HG02973 (cell line): ENCODE results near the gene KRT36.

ENCODE experiments used
- ATAC-seq: cut with Tn5 transposase; IDR thresholded peaks from one replicate; pipeline ENCODE4 v1.9.1; 2021; ENCODE audit warnings: moderate library complexity; ENCODE audit not compliant: unreplicated experiment

KRT36 gene

DNA sequence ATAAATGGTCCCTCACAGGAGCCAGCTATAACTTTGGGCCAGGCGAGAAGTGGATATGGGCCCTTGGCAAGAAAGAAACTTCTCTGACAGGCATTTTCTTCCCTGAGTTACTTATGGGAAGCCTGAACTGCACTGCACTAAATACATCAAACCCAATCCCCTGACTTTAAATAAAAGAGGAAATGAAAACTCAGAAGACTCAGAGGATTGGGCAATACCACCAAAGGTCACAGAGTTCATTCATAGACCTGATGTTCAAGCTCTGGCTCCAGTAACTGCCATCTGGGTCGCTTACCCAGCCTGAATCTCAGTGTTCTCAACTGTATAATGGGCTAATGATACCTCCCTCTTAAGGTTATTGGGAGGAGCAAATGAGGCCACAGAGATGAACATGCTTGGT is 9.6 kb downstream of the KRT36 start:
- no peak for ATAC-seq

DNA sequence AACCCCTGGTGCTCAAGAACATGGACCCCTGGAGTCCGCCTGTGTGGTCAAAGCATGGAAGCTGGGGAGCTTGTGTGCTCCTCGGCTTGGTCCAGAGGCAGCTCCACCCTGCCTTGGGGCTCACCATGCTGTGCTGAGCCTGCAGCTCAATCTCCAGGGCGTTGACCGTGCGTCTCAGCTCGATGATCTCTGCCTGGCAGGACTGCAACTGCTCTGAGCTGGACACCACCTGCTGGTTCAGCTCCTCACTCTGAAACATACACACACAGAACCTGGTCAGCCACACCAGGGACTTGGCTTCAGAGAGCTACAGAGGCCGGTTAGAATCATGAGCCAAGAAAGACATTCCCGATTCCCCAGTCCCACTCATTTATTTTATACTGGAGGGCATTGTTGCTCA is 11.5 kb downstream of the KRT36 start:
- no peak for ATAC-seq

GRCh38 chr17:41476866-41477815 is 12.6 kb downstream of the KRT36 start:
- ATAC-seq, result no peak

GRCh38 chr17:41475421-41475820 is 14.3 kb downstream of the KRT36 start:
- no peak for ATAC-seq

DNA sequence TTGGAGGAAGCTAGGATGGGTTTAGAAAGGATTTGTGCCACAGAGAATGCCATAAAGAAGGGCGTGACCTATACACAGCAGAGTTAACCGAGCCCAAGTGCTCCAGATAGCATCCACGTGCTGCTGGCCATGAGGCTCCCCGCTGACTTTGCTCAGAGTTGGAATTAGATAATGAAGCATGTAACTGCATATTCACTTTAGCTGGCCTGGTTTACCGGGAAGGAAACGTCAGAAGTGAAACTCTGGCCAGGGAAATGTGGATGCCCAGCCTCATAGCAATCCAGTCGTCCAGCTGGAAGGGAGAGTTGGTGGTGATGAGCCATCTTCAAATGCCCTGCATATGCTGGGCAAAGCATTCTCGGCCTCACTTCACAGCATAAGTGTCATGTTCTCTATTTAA is 14.8 kb downstream of the KRT36 start:
- no peak for ATAC-seq

- ATAC-seq, result no peak
These were observed 21.4 kb downstream of the KRT36 start for GRCh38 chr17:41468346-41468745.

DNA sequence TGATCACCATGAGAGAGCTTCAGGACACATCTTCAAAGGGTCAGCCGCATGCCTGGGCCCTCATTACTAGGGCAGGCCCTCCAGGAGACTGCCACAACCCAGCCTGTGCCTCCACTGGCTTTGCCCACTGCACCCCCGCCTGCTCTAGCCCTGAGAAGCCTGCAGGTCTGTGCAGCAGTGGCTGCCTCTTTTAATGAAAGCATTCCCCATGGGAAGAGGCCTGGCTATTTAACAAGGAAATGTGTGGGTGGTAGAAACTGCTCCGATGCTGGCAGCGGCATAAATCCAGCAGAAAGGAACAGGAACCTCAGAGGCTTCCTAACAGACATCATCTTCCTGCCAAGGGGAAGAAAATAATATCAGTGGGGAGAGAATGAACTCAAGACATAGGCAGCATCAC is 22.1 kb downstream of the KRT36 start:
- ATAC-seq, result no peak

DNA sequence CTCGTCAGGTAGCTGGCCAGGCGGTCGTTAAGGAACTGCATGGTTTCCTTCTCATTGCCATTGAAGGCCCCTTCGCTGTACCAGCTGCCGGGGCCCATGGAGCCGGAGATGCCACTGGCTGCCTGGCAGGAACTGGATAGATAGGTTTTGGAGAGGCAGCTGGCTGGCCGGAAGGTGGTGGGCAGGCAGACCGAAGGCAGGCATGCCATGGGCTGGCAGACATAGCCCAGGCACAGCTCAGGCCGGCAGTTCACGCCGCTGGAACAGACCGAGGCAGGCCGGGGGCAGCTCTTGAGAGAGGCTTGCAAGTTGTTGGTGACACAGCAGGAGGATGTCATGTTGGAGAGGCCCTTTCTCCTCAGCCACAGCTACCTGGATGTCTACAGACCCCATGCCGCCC is 22.7 kb downstream of the KRT36 start, which contains the start of gene KRT32:
TSS of gene KRT32 (minus strand) at position 399 of the 400 bp plus-strand sequence. CDS start at position 338, 61 bp downstream.
- no peak for ATAC-seq

- no peak for ATAC-seq
These were observed 25.0 kb downstream of the KRT36 start for GRCh38 chr17:41464682-41465081.

GRCh38 chr17:41464173-41464572 is 25.5 kb downstream of the KRT36 start:
- no peak for ATAC-seq

DNA sequence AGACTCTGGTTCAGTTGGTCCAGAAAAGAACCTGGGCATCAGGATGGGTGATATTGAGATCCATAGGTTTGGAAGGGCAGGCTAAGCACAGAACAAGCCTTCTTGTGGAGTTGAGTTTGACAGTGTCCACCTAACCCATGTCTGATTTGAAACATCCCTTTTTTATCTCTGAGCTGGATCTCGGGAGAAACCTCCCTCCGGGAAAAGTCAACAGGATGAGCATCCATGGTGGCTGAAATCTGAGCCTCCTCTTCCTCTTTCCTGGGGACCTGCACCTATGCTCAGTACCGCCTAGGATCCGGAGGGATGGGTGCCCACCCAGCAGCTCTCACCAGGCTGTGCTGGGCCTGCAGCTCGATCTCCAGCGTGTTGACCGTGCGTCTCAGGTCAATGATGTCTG is 26.0 kb downstream of the KRT36 start:
- no peak for ATAC-seq

- ATAC-seq, result no peak
These were observed 27.0 kb downstream of the KRT36 start for GRCh38 chr17:41462705-41463104.

DNA sequence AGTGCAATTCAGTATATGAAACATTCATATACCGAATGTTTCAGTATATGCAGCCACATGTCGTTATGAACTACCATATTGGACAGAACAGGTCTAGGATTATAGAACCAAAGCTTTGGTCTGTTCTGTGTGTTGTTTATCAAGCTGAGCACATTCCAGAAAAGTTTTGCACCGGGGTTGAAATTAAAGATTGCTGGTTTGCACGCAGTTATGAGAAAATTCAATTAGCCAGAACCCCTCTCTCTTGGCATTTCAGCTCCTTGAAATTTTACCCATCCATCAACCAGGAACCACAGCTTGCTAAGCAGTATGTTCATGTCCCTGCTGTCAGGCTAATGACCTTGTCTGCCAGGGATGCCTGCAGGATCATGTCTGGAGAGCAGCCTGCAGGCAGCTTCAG is 32.0 kb downstream of the KRT36 start:
- ATAC-seq, result no peak

DNA sequence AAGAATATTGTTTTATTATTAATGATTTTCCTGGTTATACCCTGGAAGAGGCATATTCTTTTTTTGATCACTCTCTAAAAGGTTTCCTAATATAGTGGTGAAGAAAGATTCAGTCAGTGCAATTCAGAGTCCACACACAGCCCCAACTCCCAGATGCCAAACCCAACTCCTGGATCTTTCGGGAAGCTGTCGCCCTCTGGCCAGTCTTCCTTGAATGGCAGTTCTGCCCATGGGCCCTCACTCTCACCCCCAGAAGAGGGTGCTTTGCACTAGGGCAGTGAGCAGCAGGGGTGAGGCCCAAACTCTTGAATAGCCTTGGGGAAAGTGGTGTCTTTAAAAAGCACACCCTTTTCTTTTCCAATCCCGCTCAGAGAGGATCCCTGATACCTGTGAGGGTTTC is 33.5 kb downstream of the KRT36 start:
- ATAC-seq, result no peak

GRCh38 chr17:41455236-41455635 is 34.5 kb downstream of the KRT36 start:
- ATAC-seq, result no peak

DNA sequence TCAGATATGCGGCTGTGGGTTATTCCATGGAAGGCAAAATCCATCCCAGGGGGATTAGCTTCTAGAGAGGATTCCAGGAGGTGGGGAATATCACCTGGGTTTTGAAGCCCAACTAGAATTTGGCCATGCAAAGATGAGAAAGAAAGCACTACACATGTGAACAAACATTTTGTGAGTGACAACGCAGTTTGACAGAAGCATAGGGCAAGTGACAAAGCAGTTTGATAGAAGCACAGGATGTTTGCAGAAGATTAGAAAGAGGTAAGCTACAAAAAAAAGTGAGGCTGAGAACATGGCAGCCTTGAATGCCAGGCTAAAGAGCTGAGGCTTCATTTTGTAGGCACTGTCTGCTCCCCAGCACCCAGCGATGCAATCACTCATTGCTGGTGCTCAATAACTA is 36.6 kb downstream of the KRT36 start:
- no peak for ATAC-seq

DNA sequence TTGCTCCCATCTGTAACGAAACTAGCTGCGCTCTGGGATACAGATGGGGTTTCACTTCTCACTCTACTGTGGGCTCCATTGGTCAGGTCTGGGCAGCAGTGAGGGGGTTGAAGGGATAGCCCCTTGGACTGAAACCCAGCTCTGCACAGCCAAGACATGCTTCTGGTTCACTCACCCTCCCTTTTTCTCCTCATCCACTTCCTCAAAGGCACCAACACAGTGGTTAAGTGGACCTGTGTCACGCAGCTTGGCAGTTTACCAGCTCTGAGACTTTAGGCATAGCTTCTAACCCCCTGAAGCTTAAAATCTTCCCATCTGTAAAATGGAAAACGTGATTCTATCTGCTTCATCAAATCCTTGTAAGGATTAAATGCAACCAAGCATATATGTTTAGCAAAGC is 37.4 kb downstream of the KRT36 start:
- ATAC-seq, result no peak

DNA sequence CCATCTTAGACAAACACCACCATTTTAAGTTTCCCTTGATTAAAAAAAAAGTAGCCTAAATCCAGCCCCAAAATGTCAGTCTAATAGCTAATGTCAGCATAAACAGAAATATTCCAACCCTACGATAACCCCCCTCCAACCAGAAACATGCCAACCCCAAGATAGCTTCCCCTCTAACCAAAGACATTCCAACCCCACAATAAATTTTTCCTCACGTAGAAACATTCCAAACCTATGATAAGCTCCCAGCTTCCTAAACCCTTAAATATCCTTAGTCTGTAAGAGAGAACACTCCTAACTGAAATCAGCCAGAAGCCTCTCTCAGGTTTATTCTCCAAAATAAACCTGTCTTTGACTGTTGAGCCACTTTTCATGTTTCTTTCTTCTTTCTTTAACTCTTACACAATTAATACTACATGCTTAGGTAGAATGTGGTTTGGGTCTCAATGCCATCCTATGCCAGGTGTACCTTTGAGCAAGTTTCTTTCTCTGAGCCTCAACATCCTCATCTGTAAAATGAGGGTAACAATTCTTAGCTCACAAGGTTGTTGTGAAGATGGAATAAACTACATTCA is 38.5 kb downstream of the KRT36 start:
- no peak for ATAC-seq

DNA sequence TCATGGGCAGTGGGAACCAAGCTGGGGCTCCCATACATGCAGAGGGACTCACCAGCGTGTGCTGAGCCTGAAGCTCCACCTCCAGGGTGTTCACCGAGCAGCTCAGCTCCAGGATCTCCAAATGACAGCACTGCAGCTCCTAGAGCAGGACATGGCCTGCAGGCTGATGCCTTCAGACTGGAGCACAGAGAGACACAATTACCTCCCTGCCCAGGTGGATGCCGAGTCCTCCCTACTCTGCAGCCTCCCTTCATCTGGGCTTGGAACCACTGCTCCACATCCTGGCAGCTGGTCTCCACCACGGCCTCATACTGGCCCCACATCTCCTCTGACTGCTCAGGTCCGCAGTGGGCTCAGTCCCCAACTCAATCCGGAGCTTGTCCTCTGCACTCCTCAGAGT is 40.7 kb downstream of the KRT36 start:
- ATAC-seq, result no peak

GRCh38 chr17:41448506-41448905 is 41.2 kb downstream of the KRT36 start:
- ATAC-seq, result no peak

DNA sequence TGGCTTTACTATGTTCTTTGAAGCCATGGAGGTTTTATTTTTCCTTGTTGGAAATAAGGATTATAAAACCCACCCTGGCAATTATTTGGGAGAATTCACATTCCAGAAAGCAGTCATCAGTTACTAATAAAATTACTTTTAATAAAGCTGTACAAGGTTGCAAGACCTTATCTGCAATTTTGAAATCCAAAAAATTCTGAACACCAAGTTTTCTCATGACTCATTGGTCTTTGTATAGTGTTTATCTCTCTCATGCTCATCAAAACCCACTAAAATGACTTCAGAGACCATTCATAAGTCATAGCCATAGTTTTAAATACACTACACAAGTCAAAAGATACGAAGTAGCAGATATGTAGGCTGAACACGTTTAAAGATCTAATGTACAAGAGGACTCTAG is 42.9 kb downstream of the KRT36 start:
- ATAC-seq, result no peak

DNA sequence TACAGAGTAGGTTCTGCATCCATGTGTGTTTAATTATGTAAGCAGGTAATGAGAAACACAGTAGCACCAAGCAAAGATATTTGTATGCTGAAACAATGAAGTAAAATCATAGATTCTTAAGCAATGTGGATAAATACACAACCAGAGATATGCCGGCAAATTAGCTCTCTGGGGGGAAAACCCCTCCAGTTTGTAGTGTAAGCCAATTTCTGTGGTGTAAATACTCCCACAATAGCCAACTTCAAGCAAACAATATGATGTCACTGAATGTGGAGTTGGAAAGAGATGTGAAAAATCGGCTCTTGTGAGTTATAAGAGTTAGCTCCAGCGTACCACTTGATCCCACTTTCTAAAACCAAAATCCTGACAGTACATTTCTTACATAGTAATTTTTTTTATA is 45.1 kb downstream of the KRT36 start:
- no peak for ATAC-seq
